Stimulated activated CD4-positive, alpha-beta T cell treated with anti-CD3 and anti-CD28 coated beads, Interleukin-15, amount 100 ng/mL, for 1 hour (primary cell): ENCODE data around the gene ZNF407.

Experiments used
- DNase-seq, 2 donors: peaks; one replicate each; pipeline ENCODE4 v3.0.0-alpha.2; 2020; ENCODE audit warnings: low read depth in 1 of 2, low spot score in 1 of 2

The ZNF407 gene

GRCh38 chr18:74626049-74626874 lies 28.6 kb downstream of the ZNF407 start:
- no peak for DNase-seq

GRCh38 chr18:74630804-74631203 lies 33.1 kb downstream of the ZNF407 start:
- DNase-seq: no peak

- DNase-seq: no peak
Observed at GRCh38 chr18:74631212-74631611, 33.5 kb downstream of the ZNF407 start.

- DNase-seq: no peak
Observed at GRCh38 chr18:74631623-74632350, 34.1 kb downstream of the ZNF407 start.

GRCh38 chr18:74632351-74632679 lies 34.6 kb downstream of the ZNF407 start:
- no peak for DNase-seq

GRCh38 chr18:74632856-74633255 lies 35.2 kb downstream of the ZNF407 start:
- DNase-seq: no peak

- DNase-seq: no peak
Observed at GRCh38 chr18:74633652-74634352, 36.1 kb downstream of the ZNF407 start.

- no peak for DNase-seq
Observed at GRCh38 chr18:74635224-74635975, 37.7 kb downstream of the ZNF407 start.

- no peak for DNase-seq
Observed at GRCh38 chr18:74637070-74637469, 39.4 kb downstream of the ZNF407 start.

GRCh38 chr18:74638210-74638609 lies 40.5 kb downstream of the ZNF407 start:
- DNase-seq: no peak

GRCh38 chr18:74644713-74645112 lies 47.0 kb downstream of the ZNF407 start:
- no peak for DNase-seq

- DNase-seq: no peak
Observed at GRCh38 chr18:74645679-74646078, 48.0 kb downstream of the ZNF407 start.

- DNase-seq: no peak
Observed at GRCh38 chr18:74651327-74652128, 53.9 kb downstream of the ZNF407 start.

- DNase-seq: no peak
Observed at GRCh38 chr18:74652392-74652988, 54.8 kb downstream of the ZNF407 start.

- no peak for DNase-seq
Observed at GRCh38 chr18:74654638-74655037, 57.0 kb downstream of the ZNF407 start.

GRCh38 chr18:74661008-74661407 lies 63.3 kb downstream of the ZNF407 start:
- DNase-seq: no peak

GRCh38 chr18:74661691-74662090 lies 64.0 kb downstream of the ZNF407 start:
- DNase-seq: no peak

- DNase-seq: no peak
Observed at GRCh38 chr18:74662622-74663021, 65.0 kb downstream of the ZNF407 start.

- no peak for DNase-seq
Observed at GRCh38 chr18:74665346-74665745, 67.7 kb downstream of the ZNF407 start.

- no peak for DNase-seq
Observed at GRCh38 chr18:74665905-74666304, 68.2 kb downstream of the ZNF407 start.
